ENCODE results near the gene SLC12A5. TPM values are rescaled to one million over a fixed set of nuclear protein-coding genes. Genes with fewer than 3 reads are reported as not detected.

SLC12A5 gene
- total RNA-seq, 1 experiment from 2014 or later = 7.2 TPM

DNA sequence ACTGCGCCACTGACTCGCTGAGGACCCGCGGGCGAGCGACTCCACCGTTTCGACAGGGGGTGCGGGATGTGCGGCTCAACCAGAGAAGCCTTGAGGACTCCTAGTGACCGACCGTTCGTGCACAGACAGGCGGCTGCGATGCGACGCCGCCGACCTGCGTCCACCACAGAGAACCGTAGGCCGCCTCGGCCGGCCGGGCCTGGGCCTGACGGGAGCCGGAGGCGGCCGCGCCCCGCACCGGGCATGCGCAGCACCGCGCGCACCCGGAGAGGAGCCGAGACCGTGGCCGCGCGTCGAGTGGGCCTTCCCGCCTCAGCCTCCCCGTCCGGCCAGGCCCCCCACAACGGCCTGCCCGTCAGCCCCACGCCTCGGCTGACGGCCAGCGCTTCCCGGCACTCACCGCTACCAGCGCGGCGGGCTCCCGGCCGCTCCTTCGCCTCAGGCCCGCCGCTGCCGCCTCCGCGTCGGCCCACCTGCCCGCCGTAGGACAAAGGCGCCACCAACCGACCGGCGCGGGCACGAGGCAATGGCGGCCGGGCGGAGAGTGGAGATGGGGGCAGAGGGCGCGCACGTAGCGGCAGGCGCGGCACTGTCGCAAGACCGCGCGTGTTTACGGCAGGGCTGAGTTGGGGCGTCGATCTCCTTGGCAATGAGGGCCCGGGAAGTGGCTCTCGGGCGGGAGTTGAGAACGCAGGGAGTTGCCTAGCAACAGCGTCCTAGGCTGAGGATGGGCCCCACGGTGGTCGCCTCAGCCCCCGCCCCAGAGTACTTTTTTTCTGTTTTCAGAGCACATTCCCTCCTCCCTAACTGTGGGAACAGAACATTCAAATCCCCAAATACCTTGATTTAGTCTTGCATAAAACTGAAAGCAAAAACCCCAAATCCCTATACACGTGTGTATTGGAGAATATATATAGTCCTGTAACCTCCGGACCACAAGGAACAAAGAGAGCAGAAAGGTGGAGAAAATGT lies 60.7 kb downstream of the SLC12A5 start, which contains the start of gene NCOA5 (continued):
- TF ChIP-seq, protein P1, sequence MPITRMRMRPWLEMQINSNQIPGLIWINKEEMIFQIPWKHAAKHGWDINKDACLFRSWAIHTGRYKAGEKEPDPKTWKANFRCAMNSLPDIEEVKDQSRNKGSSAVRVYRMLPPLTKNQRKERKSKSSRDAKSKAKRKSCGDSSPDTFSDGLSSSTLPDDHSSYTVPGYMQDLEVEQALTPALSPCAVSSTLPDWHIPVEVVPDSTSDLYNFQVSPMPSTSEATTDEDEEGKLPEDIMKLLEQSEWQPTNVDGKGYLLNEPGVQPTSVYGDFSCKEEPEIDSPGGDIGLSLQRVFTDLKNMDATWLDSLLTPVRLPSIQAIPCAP (CRISPR knock-in tag; IDR thresholded peaks at IDR 0.05) = no peak
- no peak for TF ChIP-seq ZNF671 (CRISPR knock-in tag; IDR thresholded peaks at IDR 0.05)
- TF ChIP-seq, protein P2, sequence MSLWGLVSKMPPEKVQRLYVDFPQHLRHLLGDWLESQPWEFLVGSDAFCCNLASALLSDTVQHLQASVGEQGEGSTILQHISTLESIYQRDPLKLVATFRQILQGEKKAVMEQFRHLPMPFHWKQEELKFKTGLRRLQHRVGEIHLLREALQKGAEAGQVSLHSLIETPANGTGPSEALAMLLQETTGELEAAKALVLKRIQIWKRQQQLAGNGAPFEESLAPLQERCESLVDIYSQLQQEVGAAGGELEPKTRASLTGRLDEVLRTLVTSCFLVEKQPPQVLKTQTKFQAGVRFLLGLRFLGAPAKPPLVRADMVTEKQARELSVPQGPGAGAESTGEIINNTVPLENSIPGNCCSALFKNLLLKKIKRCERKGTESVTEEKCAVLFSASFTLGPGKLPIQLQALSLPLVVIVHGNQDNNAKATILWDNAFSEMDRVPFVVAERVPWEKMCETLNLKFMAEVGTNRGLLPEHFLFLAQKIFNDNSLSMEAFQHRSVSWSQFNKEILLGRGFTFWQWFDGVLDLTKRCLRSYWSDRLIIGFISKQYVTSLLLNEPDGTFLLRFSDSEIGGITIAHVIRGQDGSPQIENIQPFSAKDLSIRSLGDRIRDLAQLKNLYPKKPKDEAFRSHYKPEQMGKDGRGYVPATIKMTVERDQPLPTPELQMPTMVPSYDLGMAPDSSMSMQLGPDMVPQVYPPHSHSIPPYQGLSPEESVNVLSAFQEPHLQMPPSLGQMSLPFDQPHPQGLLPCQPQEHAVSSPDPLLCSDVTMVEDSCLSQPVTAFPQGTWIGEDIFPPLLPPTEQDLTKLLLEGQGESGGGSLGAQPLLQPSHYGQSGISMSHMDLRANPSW (CRISPR knock-in tag; conservative IDR thresholded peaks at IDR 0.05; ENCODE audit: low read depth) = no peak
- no peak for TF ChIP-seq ZNF396 (CRISPR knock-in tag; IDR thresholded peaks at IDR 0.05; ENCODE audit: borderline replicate concordance)
- no peak for TF ChIP-seq RORB (CRISPR knock-in tag; IDR thresholded peaks at IDR 0.05)
- peak; percentile 64; the same call in 1 of the 2 replicates for TF ChIP-seq CREM (CRISPR knock-in tag; IDR thresholded peaks at IDR 0.05)
- TF ChIP-seq, protein P3, sequence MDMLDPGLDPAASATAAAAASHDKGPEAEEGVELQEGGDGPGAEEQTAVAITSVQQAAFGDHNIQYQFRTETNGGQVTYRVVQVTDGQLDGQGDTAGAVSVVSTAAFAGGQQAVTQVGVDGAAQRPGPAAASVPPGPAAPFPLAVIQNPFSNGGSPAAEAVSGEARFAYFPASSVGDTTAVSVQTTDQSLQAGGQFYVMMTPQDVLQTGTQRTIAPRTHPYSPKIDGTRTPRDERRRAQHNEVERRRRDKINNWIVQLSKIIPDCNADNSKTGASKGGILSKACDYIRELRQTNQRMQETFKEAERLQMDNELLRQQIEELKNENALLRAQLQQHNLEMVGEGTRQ (CRISPR knock-in tag; IDR thresholded peaks at IDR 0.05) = peak; percentile 52; the same call in 1 of the 2 replicates
- peak; percentile 96 for TF ChIP-seq ETV6 (CRISPR knock-in tag; IDR thresholded peaks at IDR 0.05)
- no peak for TF ChIP-seq ZNF138 (CRISPR knock-in tag; conservative IDR thresholded peaks at IDR 0.05)
- peak; percentile 96 for TF ChIP-seq MYBL2 (CRISPR knock-in tag; IDR thresholded peaks at IDR 0.05)
- TF ChIP-seq, protein P4, sequence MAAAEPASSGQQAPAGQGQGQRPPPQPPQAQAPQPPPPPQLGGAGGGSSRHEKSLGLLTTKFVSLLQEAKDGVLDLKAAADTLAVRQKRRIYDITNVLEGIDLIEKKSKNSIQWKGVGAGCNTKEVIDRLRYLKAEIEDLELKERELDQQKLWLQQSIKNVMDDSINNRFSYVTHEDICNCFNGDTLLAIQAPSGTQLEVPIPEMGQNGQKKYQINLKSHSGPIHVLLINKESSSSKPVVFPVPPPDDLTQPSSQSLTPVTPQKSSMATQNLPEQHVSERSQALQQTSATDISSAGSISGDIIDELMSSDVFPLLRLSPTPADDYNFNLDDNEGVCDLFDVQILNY (CRISPR knock-in tag; IDR thresholded peaks at IDR 0.05) = peak; percentile 97
- no peak for TF ChIP-seq CREB1 (CRISPR knock-in tag; IDR thresholded peaks at IDR 0.05)
- TF ChIP-seq, protein P5, sequence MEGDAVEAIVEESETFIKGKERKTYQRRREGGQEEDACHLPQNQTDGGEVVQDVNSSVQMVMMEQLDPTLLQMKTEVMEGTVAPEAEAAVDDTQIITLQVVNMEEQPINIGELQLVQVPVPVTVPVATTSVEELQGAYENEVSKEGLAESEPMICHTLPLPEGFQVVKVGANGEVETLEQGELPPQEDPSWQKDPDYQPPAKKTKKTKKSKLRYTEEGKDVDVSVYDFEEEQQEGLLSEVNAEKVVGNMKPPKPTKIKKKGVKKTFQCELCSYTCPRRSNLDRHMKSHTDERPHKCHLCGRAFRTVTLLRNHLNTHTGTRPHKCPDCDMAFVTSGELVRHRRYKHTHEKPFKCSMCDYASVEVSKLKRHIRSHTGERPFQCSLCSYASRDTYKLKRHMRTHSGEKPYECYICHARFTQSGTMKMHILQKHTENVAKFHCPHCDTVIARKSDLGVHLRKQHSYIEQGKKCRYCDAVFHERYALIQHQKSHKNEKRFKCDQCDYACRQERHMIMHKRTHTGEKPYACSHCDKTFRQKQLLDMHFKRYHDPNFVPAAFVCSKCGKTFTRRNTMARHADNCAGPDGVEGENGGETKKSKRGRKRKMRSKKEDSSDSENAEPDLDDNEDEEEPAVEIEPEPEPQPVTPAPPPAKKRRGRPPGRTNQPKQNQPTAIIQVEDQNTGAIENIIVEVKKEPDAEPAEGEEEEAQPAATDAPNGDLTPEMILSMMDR (IDR thresholded peaks at IDR 0.05) = no peak
- TF ChIP-seq GRHL2 (CRISPR knock-in tag; IDR thresholded peaks at IDR 0.05; ENCODE audit: insufficient replicate concordance, severe bottlenecking) = no peak
- TF ChIP-seq, protein P6, sequence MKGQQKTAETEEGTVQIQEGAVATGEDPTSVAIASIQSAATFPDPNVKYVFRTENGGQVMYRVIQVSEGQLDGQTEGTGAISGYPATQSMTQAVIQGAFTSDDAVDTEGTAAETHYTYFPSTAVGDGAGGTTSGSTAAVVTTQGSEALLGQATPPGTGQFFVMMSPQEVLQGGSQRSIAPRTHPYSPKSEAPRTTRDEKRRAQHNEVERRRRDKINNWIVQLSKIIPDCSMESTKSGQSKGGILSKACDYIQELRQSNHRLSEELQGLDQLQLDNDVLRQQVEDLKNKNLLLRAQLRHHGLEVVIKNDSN (CRISPR knock-in tag; IDR thresholded peaks at IDR 0.05) = peak; percentile 45
- no peak for TF ChIP-seq ZNF423 (CRISPR knock-in tag; IDR thresholded peaks at IDR 0.05)
- TF ChIP-seq TEAD4 (CRISPR knock-in tag; IDR thresholded peaks at IDR 0.05) = peak; percentile 11; the same call in 1 of the 2 replicates
- TF ChIP-seq ZNF263 (CRISPR knock-in tag; IDR thresholded peaks at IDR 0.05; ENCODE audit: low read depth) = 0 out of 2 replicates have a peak, but pooled peaks have one; percentile 29
- TF ChIP-seq, protein P7, sequence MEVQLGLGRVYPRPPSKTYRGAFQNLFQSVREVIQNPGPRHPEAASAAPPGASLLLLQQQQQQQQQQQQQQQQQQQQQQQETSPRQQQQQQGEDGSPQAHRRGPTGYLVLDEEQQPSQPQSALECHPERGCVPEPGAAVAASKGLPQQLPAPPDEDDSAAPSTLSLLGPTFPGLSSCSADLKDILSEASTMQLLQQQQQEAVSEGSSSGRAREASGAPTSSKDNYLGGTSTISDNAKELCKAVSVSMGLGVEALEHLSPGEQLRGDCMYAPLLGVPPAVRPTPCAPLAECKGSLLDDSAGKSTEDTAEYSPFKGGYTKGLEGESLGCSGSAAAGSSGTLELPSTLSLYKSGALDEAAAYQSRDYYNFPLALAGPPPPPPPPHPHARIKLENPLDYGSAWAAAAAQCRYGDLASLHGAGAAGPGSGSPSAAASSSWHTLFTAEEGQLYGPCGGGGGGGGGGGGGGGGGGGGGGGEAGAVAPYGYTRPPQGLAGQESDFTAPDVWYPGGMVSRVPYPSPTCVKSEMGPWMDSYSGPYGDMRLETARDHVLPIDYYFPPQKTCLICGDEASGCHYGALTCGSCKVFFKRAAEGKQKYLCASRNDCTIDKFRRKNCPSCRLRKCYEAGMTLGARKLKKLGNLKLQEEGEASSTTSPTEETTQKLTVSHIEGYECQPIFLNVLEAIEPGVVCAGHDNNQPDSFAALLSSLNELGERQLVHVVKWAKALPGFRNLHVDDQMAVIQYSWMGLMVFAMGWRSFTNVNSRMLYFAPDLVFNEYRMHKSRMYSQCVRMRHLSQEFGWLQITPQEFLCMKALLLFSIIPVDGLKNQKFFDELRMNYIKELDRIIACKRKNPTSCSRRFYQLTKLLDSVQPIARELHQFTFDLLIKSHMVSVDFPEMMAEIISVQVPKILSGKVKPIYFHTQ (CRISPR knock-in tag; IDR thresholded peaks at IDR 0.05) = no peak
- peak; percentile 91; the same call in 1 of the 2 replicates for TF ChIP-seq KAT7 (CRISPR knock-in tag; IDR thresholded peaks at IDR 0.05; ENCODE audit: borderline replicate concordance)
- peak; percentile 77 for TF ChIP-seq FOXP1 (CRISPR knock-in tag; IDR thresholded peaks at IDR 0.05; ENCODE audit: borderline replicate concordance)
- no peak for TF ChIP-seq OVOL2 (CRISPR knock-in tag; IDR thresholded peaks at IDR 0.05; ENCODE audit: borderline replicate concordance)
- TF ChIP-seq, protein P8, sequence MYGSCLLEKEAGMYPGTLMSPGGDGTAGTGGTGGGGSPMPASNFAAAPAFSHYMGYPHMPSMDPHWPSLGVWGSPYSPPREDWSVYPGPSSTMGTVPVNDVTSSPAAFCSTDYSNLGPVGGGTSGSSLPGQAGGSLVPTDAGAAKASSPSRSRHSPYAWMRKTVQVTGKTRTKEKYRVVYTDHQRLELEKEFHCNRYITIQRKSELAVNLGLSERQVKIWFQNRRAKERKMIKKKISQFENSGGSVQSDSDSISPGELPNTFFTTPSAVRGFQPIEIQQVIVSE (CRISPR knock-in tag; IDR thresholded peaks at IDR 0.05; ENCODE audit: borderline replicate concordance) = no peak
- TF ChIP-seq, protein P9, sequence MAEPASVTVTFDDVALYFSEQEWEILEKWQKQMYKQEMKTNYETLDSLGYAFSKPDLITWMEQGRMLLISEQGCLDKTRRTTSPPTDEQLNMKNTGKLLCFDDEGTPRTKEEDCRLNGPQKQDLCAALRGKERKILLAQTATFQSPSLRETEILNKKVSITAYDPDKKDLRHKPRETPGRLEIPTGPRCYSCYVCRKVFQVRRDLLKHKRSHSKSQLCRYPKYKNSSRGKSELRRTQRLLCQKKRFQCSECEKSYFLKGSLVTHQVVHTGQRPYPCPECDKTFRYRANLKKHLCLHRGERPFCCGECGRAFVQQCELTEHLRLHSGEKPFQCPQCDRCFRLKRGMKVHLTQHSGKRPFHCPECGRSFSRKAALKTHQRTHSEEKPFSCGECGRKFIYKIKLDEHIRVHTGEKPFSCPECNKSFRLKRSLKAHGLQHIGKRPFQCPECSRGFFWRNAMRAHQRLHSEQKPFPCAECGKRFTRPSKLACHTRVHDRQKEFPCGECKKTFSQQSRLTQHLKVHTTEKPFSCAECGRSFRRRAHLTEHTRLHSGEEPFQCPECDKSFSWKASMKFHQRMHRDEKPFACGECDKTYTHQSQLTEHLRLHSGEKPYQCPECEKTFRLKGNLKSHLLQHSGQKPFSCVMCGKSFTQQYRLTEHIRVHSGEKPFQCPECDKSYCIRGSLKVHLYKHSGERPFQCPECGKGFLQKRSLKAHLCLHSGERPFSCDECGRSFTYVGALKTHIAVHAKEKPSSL (CRISPR knock-in tag; conservative IDR thresholded peaks at IDR 0.05) = no peak
